Fibroblast of the conjunctiva (primary cell): ENCODE measurements around the gene ATG7.

Experiments used
- DNase-seq: peaks from one replicate; pipeline ENCODE4 v3.0.0-alpha.2; 2010; ENCODE audit warnings: low read depth

ATG7 gene

DNA sequence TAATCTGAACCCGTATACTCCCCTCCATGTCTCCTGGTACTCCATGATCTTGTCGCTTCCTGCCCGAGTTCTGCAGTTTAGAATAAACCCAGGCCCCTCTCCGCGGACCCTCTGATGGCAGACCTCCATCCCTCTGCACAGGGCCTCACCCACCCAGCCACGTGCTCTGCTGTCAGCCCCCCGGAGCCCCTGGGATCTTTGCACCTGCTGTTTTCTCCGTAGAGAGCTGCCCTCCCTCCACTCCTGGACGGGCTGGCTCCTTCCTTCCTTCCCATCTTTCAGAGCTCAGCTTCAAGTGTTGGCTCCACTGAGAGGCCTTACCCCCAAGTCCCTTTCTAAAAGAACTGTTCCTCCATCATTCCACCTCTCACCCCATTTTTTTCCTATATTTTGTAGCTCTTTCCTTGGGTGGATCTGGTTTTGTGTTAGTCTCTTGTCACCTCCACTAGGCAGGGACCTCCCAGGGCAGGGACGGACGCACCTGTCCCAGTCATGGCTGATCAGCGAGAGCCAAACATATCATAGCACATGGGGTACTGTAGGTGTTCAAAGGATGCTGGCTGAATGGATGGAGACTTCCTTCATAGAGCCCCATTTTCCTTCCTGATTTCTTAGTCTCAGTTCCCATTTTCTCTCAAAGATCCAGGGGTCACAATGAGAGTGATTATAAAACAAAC is 264.9 kb downstream of the ATG7 start:
- no peak for DNase-seq

DNA sequence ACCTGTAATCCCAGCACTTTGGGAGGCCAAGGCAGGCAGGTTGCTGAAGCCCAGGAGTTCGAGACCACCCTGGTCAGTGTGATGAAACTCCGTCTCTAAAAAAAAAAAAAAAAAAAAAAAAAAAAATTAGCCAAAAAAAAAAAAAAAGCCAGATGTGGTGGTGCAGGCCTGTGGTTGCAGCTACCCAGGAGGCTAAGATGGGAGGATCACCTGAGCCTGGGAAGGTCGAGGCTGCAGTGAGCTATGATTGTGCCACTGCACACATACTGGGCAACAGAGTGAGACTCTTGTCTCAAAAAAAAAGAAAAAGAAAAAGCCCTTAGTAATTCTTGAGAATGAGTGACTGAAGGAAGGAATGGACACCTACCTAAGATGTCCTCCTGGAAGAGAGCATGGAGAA is 266.4 kb downstream of the ATG7 start:
- no peak for DNase-seq

DNA sequence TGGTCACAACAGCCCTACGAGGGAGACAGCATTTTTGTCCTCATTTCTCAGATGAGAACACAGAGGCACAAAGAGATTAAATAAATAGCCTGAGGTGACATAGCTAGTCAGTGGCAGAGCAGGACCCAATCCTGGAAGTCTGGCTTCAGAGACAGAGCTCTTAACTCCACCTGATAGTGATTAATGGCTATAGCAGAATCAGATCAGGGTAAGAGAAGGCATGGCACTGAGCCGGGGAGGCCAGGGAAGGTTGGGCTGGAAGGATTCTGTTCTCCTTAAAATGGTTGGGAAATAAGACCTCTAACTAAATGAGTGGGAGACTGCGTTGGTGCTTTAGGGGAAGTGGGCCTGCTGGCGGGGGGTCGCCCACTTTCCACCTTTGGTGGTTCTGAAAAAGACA is 267.0 kb downstream of the ATG7 start:
- DNase-seq = no peak

DNA sequence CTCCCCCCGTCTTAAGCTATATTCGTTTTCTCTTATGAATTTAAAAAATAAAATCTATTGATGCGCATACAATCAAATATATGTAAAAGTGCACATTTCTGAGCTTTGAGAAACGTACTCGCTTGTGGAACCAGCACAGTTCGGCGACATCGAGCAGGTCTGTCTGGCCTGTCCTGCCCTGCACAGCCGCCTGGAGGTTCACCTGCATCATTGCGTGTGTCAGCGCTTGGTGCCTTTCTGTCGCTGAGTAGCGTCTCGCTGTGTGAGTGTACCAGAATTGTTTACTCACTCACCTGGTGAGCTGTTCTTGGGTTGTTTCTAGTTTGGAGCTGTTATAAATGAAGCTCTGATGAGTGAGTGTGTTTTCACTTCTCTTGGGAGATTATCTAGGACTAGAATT is 267.5 kb downstream of the ATG7 start:
- no peak for DNase-seq

DNA sequence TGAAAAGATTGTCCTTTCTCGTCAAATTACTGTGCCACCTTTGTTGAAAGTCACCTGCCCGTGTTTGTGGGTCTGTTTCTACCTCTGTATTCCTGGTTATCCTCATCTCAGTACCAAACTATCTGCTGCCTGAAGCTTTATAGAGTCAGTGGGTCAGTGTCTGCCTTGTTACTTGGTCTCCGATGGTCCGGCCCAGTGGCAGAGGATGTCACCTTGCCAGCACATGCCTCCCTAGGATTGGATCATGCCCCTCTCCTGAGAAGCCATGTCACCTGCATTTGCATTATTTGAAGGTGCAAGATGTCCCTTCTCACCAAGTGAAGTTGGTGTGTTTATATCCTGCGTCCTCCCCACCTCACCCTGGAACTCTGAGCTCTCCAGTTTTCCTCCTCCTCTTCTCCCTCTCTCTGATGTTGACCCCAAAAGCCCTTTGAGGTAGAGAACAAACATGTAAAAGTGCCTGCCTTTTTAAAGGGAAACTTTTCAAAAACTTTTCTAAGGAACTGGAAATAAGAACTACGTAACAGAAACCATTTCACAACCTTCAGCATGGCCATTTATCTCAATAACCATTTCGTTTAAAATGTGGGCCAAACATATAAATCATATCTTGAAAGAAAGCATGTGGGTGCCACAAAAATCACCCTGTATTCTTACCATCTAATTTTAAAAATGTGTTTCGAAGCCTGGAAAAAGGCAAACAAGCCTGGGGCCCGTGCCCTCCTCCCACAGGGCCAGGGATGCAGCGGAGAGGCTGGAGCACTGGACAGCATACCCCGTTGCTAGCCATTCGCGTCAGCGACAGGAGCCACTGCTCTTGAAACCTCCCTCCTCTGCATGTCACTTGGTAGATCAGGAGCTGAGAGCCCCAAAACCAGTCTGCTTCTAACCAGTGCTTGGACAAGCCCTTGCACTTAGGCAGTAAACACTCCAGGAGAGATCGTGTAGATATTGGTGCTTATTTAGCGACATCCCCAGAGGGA is 269.4 kb downstream of the ATG7 start:
- DNase-seq = no peak

DNA sequence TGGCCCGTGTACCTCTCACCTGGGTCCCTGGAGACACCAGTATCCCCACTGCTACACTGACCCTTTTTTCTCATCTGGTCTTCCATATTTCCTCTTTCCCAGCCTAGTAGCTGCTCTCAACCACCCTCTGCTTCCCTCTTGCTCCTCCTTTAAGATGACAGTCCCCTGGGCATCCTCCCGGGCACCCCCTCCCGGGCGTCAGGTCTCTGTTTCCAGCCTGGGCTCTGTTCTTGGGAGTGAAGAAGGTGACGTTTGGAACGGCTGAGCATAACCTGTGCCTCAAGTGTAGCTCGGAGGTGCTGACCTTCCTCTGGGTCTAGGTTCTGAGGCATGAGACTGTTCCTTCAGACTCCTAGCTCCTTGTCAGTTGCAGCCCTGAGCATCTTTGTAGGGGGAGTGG is 270.4 kb downstream of the ATG7 start:
- no peak for DNase-seq

DNA sequence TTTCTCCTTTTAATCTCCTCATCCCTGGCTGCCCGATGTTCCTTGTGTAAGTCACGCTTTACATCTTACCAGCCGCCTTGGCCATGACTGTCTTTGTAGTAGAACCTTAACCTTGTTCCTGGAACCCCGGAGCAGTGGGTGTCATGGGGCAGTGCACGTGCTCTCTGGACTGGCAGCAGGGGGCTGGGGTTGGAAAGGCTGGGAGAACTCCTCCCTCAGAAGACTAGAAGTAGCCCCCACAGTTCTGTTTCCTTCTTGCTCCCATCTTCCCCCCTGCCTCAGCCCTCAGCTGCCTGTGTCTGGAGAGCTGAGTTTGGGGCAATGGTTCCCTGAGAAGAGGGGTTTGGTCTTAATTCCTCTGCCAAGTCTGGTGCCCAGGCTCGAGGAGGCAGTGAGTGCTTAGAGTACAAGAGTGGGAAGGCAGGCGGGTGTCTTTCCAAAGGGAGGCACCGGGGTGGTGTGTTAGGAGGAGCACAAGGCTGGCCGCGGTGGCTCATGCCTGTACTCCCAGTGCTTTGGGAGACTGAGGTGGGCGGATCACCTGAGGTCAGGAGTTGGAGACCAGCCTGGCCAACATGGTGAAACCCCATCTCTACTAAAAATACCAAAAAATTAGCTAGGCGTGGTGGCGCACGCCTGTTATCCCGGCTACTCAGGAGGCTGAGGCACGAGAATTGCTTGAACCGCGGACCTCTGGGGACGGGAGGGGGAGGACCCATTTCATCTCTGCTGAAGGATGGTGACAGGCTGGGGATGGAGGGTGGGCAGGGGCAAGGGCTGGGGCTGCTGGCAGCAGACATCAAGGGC is 271.1 kb downstream of the ATG7 start:
- no peak for DNase-seq

DNA sequence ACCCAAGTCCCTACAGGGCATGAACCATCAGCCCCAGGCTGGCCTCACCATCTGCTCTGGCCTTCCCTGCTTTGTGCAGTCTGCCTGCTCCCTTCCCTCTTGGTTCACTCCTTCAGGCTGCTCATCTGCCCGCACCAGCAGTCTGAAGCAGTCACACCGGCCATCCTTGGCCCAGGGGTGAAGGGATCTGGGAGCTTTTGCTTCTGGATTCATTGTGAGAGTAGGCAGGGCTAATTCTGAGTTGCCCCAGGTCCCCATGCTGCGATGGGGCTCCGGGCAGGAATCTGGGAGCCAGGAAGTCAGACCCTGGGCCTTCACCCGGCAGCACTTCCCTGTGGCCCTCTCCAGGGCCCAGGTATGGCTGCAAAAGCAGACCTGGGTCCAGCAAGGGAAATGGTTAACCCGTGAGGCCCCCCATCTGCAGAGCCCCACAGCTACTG is 271.8 kb downstream of the ATG7 start:
- DNase-seq = no peak

DNA sequence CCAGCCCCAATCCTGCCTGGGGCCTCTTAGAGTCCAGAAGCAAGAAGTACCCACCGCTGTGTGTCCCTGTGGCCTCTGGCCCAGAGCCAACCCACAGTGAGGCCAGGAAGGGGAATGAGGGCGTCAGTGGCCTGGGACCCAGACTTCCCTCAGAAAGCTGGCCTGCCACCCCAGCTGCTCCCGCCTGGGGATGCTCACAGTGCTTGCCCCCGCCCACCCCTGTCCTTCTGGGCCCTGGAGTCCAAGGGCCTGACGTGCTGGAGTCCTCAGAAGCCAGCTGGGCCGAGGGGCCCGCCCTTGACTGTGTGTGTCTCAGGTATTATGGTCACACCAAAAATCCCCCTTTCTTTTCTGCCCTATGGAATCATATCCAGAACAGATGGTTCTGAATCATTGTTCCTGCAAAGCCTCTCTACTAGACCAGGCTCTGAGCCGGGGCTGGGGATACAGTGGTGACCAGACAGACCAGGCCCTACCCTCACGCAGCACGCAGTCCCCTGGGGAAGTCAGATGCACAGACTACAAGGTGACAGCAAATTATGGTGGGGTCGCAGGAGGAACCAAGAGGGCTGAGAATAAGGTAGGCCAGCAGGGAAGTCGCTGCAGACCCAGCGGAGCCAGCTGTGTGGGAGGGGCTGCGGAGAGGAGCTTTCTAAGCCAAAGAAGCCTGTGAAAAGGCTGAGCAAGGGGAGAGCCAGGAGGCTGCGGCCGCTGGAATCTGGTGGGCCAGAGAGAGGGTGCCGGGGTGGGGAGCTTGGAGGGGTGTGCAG is 272.4 kb downstream of the ATG7 start:
- DNase-seq = no peak

DNA sequence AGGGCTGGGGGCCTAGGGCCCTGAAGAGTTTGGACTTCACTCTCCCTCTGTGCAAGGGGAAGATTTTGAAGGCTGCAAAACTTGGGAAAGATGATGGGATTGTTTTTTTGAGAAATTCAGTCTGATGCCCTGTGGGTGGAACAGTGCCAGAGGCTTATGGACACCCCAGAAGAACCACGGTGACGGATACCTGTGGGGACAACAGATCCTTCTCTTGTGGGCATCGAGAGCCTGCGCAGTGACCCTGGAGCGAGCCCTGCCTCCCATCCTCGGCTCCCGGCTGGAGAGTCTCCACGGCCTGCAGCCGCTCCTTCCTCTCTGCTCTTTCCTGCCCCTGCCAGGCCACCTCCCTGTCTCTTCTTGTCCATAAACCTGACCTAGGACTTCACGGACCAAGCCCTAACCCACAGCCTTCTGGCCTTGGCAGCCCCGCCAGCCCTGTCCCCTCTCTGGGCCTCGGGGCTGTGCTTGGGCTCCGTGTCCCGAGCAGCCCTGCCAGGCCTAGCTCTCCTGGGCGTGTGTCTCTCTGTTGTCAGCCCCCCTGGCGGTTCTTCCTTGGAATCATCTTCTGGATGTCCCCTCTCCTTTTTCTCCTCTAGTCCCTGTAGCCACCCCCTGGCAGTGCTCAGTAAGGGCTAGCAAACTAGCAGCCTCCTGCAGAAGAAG is 273.1 kb downstream of the ATG7 start:
- DNase-seq = no peak

DNA sequence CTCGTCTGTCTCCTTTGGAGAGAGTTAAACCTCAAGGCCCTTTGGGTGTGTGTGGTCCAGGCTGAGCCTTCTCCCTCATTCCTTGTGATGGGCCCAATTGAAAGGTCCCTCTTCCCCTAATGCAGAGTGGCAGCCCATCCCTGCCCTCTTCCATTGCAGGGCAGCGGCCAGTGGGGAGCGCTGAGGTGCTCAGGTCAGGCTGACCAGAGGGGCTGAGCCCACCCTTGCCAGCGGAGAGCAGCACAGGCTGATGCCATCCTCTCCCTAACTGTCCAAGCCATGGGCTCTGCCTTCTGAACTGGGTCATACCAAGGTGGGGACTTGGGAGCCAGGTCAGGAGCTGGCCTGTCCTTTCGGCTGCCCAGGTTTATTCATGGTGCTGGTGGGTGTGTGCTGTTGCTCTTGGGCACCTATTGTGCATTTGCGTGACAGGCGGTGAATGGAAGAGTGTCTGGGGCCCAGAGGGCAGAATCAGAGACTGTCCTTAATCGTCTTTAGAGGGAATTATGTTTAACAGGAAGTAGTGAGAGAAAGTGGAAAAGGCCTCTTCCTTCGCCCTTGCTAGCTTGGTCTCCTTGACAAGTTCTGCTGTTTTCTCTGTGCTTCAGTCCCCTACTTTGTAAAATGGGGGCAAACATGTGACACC is 274.6 kb downstream of the ATG7 start:
- no peak for DNase-seq

DNA sequence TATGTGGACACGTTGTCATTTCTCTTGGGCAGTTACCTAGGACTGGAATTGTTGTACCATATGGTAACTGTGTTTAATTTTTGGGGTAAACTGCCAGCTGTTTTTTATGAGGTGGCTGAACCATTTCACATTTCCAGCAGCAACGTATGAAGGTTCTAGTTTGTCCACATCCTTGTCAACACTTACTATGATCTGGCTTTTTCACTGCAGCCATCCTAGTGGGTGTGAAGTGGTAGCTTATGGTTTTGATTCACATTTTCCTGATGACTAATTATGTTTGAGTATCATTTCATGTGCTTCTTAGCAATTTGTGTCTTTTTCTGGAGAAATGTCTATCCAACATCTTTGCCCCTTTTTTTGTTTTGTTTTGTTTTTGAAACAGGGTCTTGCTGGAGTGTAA is 275.3 kb downstream of the ATG7 start:
- no peak for DNase-seq

DNA sequence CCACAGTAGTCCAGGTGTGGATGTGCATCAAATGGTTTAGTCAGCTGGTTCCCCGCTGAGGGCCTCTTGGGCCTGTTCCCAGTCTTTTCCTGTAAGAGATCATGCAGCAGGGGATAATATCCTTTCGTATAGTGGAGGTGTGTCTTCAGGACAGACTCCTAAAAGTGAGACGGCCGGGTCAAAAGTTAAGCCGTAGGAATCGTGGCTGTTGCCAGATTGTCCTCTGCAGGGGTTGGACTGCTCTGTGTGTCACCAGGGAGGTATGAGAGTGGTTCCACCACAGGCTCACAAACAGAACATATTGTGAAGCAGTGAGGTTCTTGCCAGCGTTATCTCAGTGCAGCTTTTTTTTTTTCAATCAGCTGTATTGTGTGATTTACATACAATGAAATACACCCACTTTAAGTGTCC is 276.5 kb downstream of the ATG7 start:
- DNase-seq = no peak

DNA sequence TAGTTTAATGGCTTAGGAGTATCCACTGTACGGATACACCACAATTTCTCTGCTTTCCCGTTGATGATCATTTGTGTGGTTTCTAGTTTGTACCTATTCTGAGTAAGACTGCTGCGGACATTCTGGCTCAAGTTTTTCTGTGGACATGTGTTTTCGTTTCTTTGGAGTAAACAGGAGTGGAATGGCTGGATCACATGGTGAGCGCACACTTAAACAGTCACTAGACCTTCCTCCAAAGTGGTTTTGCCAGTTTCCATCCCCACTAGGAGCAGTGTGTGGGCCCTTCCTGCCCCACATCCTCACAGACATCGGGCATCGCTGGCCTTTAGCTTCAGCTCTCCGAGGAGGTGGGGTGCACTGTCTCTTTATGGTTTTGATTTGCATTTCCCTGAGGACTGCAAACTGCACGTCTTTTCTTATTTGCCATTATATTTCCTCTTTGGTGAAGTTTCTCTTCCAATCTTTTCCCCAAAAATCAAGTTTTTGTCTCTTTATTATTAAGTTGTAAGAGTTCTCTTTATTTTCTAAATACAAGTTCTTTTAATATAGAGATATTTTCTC is 277.5 kb downstream of the ATG7 start:
- no peak for DNase-seq

DNA sequence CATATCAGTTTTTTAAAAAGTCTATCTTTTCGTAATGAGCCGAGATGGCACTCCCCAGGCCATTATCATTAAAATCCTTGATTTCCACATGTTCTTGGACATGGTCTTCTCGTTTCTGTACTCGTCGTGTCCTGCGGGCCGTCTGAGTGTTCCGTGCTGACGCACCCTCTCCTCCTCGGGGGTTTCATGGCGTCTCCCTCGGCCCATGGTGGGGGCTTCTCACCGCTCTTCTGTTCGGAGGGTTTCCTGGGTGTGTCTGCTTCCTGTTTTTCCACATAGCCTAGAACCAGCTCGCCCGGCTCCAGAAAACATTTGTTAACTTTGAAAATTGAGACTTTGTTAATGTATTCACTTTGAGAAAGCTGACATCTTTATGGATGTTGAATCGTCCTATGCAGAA is 278.8 kb downstream of the ATG7 start:
- DNase-seq = no peak

DNA sequence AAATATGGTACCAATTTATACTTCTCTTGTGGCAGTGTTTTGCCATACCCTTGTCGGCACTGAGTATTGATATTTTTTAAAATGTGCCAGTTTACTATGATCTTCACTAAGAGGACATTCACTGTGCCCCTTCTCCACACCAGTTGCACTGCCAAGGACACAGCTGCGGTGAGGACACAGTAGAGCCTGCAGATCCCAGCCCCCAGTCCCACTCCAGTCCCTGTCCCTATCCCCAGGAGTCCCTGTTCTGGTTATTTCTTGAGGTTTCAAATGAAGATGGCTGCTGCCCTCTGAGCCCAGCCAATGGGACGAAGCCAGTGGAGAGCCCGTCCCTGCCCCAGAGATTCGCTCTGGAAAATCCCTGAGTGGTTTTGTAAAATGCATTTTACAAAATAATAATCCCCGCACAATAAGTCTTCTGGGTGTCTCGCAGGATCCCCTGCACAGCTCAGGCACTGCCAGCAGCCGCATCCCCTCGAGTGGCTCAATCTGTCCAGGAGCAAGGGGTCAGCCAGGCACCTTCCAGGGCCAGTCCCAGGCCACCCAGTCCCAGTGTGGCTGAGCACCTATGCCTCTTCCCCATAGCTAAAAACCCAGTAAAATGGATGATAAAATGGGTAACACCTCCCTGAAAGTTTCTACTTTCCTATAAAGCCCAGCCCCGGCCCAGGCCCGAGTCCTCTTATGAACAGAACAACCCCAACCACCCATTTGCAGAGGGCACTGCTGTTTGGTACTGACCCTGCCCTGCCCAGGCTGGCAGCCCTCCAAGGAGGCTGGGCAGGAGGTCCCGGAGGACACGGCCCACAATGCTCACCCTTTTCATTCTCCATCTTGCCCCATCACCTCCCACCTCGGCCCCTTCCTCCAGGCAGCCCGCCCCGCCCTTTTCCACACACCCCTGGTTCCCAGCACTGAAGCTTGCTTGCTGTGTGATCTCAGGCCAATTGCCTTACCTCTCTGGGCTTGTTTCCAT is 280.4 kb downstream of the ATG7 start:
- DNase-seq = no peak

DNA sequence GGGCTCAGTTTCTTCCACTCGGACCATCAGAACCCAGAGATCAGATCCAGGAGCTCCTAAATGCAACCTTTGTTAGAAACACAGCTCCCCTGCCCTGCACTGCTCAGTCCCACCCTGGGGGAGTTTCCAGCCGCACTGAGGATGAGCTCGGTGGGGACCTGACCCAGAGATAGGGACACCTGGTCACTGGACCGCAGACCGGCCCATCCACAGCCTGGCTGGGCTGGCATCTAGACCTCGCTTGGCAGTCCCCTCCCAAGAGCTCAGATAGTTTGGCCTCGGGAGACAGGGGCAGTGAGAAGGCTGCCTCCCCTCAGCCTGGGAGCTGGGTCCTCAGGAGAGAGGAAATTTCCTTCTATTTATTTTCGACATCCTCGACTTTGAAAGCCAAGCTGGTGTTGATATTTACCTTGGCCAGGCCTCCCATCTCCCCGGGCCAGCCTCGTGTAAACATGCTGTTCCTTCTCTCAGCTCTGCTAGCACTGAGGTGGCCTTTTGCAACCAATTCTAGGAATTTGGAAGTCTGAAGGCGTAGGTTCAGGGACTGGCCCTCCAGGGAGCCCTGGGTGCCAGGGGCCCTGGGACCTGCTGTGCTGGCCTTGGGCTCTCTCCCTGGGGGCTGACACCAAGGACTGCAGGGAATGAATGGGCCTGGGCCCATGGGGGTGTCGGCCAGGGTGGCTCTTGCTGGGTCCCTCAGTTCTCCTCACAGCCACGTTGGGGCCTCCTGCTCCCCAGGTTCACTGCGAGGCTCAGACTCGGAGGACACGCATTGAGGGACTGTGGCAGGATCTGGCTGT is 281.4 kb downstream of the ATG7 start:
- peak; percentile 43 for DNase-seq

DNA sequence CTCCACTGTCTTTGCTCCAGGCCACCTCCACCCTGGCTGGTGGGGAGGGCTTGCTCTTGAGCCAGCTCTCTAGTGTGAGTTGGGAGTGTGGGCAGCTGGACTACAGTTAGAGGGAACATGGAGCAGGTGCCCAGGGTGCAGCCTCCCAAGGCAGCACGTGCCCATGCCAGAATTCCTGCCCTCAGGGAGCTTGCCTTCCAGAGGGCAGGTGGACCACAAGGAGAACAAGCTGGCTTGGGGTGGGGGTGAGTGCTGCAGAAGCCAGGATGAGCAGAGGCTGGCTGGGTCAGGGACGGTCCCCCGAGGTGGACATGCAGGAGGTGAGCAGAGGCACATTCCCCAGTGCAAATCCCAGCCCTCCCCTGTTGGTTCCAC is 282.0 kb downstream of the ATG7 start:
- no peak for DNase-seq
